ENCODE results near the gene PTPRB. TPM values are rescaled to one million over a fixed set of nuclear protein-coding genes. Genes with fewer than 3 reads are reported as not detected.

Gene PTPRB
- total and polyA plus RNA-seq, 2 of the 4 experiments (the other 2 are of a cell fraction) = 4.1 to 6.5 TPM

DNA sequence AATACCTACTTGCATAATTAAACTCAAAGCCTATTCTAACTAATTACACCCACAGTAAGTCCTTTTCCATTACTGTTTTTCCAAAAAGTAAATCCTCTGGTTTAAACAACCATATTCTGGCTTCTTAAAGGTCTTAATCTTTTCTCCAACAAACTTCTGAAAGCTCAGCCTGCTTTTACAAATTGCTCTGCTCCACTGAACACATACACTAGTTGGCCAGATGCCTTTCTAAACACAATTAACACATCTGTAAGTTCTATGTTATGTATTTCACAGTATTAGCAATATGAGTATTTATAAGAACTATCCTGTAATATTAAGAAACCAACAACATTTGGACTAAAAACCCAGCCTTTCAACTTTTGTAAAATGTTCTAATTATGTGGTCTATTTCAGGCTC, 30.1 kb downstream of the PTPRB start:
- Histone ChIP-seq H3K4me3 (ENCODE audit: insufficient read depth, low read depth, low read length) (no peak overlapping the region), H3K27ac (ENCODE audit: insufficient read depth, low read length) (no peak overlapping the region), H3K9me1 (ENCODE audit: insufficient read depth, low read length) (no peaks in the 10 kb centered on the region), H3K79me1 (ENCODE audit: low read depth in 1 of 2, low read length in 2 of 2) (no peaks in the 10 kb centered on the region), H4K91ac (ENCODE audit: insufficient read depth, low read depth, low read length) (no peak overlapping the region), H2BK120ac (ENCODE audit: low read depth, low read length) (no peak overlapping the region), H2BK15ac (ENCODE audit: low read depth, low read length) (no peak overlapping the region), H3K9me3 (ENCODE audit: control insufficient read depth, insufficient read depth, low read length) (no peaks in the 10 kb centered on the region), H3K14ac (replicated peaks; ENCODE audit: low read depth, low read length) (no peak overlapping the region), H2AFZ (replicated peaks; ENCODE audit: low read length, poor library complexity) (no peak overlapping the region), H2AK9ac (replicated peaks; ENCODE audit: low read depth, low read length, poor library complexity) (no peak overlapping the region), H3K4ac (ENCODE audit: low read depth, low read length) (no peak overlapping the region), H4K20me1 (ENCODE audit: insufficient read depth, low read length) (no peaks in the 10 kb centered on the region), H3K4me2 (ENCODE audit: low read depth, low read length) (no peak overlapping the region), H2BK5ac (ENCODE audit: low read depth, low read length, poor library complexity, severe bottlenecking) (no peak overlapping the region), H3K9ac (ENCODE audit: low read depth, low read length) (no peak overlapping the region), H3K56ac (ENCODE audit: extremely low read depth, insufficient read depth, low read length) (no peak overlapping the region), H3K36me3 (ENCODE audit: control insufficient read depth, insufficient read depth, low read length) (no peaks in the 10 kb centered on the region), H2BK20ac (ENCODE audit: low read depth, low read length) (no peak overlapping the region), H3K23ac (ENCODE audit: low read depth, low read length) (no peak overlapping the region), H3K4me1 (ENCODE audit: control insufficient read depth, insufficient read depth, low read length) (no peaks in the 10 kb centered on the region), H4K8ac (ENCODE audit: low read depth in 2 of 2, low read length in 2 of 2) (no peak overlapping the region), H4K5ac (ENCODE audit: low read depth, low read length) (no peak overlapping the region), H3K18ac (ENCODE audit: low read depth, low read length) (no peak overlapping the region), H2AK5ac (ENCODE audit: low read depth, low read length) (no peak overlapping the region), H3K27me3 (ENCODE audit: control insufficient read depth, insufficient read depth, low read length) (no peaks in the 10 kb centered on the region)
- CTCF ChIA-PET = no interaction called here
- DNase-seq (no peak), ATAC-seq (ENCODE audit: low read depth) (no peak)
- intact Hi-C loops (cut with micrococcal nuclease) (no loop called here), dilution Hi-C loops (cut with HindIII; ENCODE audit: low sequenced_read_pairs, unreplicated experiment) (no loop called here), in situ Hi-C loops (cut with MboI; ENCODE audit: low sequenced_read_pairs) (no loop called here)
- TF ChIP-seq, protein P1, sequence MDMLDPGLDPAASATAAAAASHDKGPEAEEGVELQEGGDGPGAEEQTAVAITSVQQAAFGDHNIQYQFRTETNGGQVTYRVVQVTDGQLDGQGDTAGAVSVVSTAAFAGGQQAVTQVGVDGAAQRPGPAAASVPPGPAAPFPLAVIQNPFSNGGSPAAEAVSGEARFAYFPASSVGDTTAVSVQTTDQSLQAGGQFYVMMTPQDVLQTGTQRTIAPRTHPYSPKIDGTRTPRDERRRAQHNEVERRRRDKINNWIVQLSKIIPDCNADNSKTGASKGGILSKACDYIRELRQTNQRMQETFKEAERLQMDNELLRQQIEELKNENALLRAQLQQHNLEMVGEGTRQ (IDR thresholded peaks at IDR 0.05; ENCODE audit: low read depth, low read length) = no peak
- TF ChIP-seq MXI1 (IDR thresholded peaks at IDR 0.05; ENCODE audit: borderline replicate concordance, low read depth, low read length) = no peak
- TF ChIP-seq FOS (IDR thresholded peaks at IDR 0.05; ENCODE audit: low read depth, low read length) = no peak
- TF ChIP-seq, protein P2, sequence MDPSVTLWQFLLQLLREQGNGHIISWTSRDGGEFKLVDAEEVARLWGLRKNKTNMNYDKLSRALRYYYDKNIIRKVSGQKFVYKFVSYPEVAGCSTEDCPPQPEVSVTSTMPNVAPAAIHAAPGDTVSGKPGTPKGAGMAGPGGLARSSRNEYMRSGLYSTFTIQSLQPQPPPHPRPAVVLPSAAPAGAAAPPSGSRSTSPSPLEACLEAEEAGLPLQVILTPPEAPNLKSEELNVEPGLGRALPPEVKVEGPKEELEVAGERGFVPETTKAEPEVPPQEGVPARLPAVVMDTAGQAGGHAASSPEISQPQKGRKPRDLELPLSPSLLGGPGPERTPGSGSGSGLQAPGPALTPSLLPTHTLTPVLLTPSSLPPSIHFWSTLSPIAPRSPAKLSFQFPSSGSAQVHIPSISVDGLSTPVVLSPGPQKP (IDR thresholded peaks at IDR 0.05; ENCODE audit: borderline replicate concordance, low read depth, low read length) = no peak
- TF ChIP-seq, protein P3, sequence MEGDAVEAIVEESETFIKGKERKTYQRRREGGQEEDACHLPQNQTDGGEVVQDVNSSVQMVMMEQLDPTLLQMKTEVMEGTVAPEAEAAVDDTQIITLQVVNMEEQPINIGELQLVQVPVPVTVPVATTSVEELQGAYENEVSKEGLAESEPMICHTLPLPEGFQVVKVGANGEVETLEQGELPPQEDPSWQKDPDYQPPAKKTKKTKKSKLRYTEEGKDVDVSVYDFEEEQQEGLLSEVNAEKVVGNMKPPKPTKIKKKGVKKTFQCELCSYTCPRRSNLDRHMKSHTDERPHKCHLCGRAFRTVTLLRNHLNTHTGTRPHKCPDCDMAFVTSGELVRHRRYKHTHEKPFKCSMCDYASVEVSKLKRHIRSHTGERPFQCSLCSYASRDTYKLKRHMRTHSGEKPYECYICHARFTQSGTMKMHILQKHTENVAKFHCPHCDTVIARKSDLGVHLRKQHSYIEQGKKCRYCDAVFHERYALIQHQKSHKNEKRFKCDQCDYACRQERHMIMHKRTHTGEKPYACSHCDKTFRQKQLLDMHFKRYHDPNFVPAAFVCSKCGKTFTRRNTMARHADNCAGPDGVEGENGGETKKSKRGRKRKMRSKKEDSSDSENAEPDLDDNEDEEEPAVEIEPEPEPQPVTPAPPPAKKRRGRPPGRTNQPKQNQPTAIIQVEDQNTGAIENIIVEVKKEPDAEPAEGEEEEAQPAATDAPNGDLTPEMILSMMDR (conservative IDR thresholded peaks at IDR 0.05; ENCODE audit: low read depth, low read length) = no peak
- POLR2A ChIA-PET (ENCODE audit: unreplicated experiment) = no interaction called here
- no TSS peak for BruUV-seq (replicated peaks)
